ENCODE measurements around the gene ADGRL3.

- no peak for TF ChIP-seq CTCF (IDR thresholded peaks at IDR 0.05)
- TF ChIP-seq POLR2A (IDR thresholded peaks at IDR 0.05) = no peak
Observed at GRCh38 chr4:61194571-61194970, 5.6 kb upstream of the ADGRL3 start.

Data from transverse colon (tissue), 3 donors.